ENCODE data around the gene WDFY3.

DNA sequence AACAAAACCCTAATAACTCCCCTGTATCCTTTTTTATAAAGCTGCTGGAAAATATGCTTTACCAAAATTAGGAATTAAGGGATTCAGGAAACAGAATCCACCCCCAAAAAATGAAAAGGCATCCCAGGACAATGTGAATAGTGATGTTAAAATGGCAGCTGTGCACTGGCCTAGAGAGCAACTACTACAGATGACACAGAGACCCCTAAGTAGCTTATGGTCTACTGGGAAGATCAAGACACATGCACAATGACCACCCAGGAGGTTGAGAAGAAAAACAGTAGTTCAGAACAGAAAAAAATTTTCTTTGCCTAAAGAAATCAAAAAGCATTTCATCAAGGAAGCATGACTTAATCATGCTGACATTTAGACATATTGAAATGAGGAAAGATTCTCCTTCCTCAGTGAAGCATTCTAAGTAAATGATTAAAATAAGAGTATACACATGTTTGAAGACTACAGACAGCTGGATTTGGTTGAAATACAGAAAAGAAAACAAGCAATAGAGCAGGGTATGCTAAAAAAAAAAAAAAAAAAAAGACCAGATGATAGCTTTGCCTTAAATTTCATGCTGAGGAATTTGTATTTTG lies 117.3 kb downstream of the WDFY3 start:
- TF ChIP-seq, protein P1, sequence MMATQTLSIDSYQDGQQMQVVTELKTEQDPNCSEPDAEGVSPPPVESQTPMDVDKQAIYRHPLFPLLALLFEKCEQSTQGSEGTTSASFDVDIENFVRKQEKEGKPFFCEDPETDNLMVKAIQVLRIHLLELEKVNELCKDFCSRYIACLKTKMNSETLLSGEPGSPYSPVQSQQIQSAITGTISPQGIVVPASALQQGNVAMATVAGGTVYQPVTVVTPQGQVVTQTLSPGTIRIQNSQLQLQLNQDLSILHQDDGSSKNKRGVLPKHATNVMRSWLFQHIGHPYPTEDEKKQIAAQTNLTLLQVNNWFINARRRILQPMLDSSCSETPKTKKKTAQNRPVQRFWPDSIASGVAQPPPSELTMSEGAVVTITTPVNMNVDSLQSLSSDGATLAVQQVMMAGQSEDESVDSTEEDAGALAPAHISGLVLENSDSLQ (IDR thresholded peaks at IDR 0.05): no peak
- TF ChIP-seq ELF4 (IDR thresholded peaks at IDR 0.05): no peak
- TF ChIP-seq FOXA1 (IDR thresholded peaks at IDR 0.05): no peak
- no peak for TF ChIP-seq ARNT (IDR thresholded peaks at IDR 0.05)
- no peak for TF ChIP-seq FOXM1 (IDR thresholded peaks at IDR 0.05; ENCODE audit: borderline replicate concordance)
